Measurements from ENCODE around the gene ZFP1. TPM values are rescaled to one million over a fixed set of nuclear protein-coding genes. Genes with fewer than 3 reads are reported as not detected.
A peak's percentile ranks its signal among the peaks of the same experiment; 100 is the strongest.

Gene ZFP1
- 10 to 100 TPM; 11.7 to 15.2 (median 12.9) TPM for polyA plus RNA-seq (ENCODE audit: insufficient read length in 10 of 10)
- long read RNA-seq, donor 1, partial matches to known transcripts, result 0 of 3 reads
- long read RNA-seq, donor 1, other reads (novel, unspliced or antisense), result 0 of 3 reads
- long read RNA-seq, donor 2, partial matches to known transcripts, result 0 of 5 reads
- long read RNA-seq, donor 2, other reads (novel, unspliced or antisense), result 0 of 5 reads
- long read RNA-seq, donor 3, result 0 reads
- long read RNA-seq, donor 4, partial matches to known transcripts, result 0 of 1 reads
- long read RNA-seq, donor 4, other reads (novel, unspliced or antisense), result 0 of 1 reads
- long read RNA-seq, donor 5, partial matches to known transcripts, result 0 of 3 reads
- long read RNA-seq, donor 5, other reads (novel, unspliced or antisense), result 0 of 3 reads
- long read RNA-seq, donor 6, transcript ZFP1-209 (4 exons, 1,457 nt), result major isoform, 5 of 5 reads
- long read RNA-seq, donor 6, partial matches to known transcripts, result 0 of 5 reads
- long read RNA-seq, donor 6, other reads (novel, unspliced or antisense), result 0 of 5 reads
- long read RNA-seq, donor 7, partial matches to known transcripts, result 0 of 2 reads
- long read RNA-seq, donor 7, other reads (novel, unspliced or antisense), result 0 of 2 reads
- long read RNA-seq, donor 8, partial matches to known transcripts, result 0 of 2 reads
- long read RNA-seq, donor 8, other reads (novel, unspliced or antisense), result 0 of 2 reads
- long read RNA-seq, donor 9, result 0 reads

DNA sequence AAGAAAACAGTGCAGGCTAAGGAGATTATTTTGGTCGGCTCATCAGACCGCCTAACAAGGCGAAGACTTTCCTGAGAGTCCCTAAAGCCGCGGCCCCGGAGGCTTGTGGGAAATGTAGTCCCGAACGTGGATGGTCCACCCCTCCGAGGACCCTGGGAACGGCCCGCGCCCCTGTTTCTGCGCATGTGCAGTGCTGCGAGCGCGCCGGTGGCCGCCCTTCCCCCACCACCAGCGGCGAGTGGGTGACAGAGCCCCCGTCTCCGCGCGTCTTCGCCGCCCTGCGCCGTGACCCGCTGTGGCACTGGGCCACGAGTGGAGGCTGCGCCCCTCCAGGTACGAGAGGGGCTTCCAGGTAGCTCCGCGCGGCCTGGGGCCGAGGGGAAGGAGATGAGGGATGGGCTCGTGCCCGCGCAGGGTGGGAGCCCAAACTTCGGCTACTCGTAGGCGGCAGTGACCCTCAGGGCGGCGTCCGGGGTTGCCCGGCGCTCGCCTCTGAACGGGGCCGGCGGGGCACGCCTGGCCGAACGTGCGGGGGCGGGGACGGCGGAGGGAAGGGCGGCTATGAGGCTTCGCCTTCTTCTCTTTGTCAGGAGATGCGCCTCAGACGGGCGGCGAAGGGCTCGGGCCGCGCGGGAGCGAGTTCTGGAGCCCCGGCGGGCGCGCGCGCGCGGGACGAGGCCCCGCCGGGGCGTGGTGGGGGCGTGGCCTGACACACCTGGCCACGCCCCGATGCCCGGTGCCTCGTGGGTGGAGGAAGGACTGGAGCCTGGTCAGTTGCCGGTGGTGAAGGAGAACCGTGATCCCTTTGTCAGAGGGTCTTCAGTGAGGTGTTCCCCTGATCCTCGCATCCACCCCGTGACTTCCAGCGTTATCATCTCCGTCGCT, at the start of gene ZFP1:
Gene ZFP1, plus strand, starts transcription at position 214 of the 885 bp plus-strand sequence. CDS start 4,428 bp downstream, outside the sequence.
- peak; percentile 93 to 97 (median 96) for DNase-seq

DNA sequence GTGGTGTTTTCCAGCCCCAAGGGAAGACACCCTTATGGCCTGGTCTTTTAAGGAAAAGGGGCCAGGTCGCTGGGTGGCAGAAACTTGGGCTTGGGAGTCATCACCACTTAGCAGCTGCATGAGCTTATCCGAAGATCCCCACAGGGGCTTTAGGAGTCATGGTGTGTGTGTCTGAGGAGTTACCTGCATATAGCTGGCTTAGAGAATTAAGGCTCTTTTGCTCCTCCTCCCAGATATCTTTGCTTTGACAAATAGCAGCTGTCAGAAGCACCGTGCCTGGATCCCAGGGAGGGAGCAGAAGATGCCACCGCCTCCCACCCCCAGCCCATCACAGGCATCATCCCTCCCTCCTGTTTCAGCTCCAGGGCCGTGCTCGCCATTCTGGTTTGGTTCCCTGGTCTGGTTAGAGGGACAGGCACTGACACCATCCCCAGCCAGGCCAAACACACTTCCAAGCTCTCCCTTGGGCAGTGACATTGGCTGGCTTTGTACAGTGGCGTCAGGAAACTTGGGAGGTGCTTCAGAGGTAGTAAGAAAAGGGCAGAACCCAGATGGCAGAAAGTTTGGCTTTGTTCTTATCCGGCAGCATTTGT, 49.2 kb upstream of the ZFP1 start:
- no peak for DNase-seq

- DNase-seq, result peak in 1 of 3 donors; percentile 41
These were observed 48.4 kb upstream of the ZFP1 start for GRCh38 chr16:75099738-75100602.

DNA sequence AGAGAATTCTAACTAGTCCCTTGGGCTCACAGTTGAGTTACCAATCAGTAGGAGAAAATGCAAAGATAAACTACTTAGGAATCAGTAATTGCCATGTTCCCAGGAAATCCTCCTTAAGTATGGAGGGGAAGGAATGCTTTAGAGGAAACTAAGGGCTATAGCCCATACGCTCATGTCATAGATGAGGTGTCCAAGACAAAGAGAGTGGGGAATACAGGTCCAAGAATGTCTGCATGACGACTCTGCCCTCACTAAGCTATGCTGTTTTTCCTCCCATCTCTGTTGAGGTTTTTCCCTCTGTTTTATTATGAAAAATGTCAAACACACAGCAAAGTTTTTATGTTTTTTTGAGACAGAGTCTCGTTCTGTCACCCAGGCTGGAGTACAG, 47.7 kb upstream of the ZFP1 start:
- no peak for DNase-seq

DNA sequence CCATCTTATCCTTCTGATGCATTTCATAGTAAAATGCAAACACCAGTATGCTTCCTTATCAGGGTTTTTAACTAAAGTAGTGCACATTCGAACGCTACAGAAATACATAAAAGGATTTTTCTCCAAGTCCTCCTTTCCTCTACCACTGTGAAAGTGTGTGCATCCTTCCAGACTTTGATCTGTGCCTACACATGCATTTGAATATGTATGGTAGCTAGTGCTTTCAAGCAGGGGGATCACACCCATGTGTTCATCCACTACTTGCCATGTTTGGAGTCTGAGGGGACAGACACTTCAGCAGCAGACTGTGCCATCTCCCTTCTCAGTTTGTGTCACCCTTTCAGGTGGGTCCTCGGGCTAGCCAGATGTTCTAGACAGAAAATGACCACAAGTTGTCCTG, 46.7 kb upstream of the ZFP1 start:
- DNase-seq, result no peak

GRCh38 chr16:75102595-75102994, 45.7 kb upstream of the ZFP1 start:
- DNase-seq, result no peak

DNA sequence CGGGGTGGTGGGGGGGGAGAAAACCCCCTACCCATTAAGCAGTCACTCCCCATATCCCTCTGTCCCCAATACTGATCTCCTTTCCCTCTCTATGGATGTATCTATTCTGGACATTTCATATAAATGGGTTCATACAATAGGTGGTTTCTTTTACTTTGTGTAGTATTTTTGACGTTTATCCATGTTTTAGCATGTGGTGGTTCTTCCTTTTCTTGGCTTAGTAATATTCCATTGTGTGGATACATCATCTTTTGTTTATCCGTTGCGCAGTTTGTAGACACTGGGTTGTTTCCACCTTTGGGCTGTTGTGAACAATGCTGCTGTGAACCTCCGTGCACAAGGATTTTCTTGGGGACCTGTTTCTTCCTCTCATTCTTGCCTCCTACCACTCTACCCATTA, 44.3 kb upstream of the ZFP1 start:
- no peak for DNase-seq

DNA sequence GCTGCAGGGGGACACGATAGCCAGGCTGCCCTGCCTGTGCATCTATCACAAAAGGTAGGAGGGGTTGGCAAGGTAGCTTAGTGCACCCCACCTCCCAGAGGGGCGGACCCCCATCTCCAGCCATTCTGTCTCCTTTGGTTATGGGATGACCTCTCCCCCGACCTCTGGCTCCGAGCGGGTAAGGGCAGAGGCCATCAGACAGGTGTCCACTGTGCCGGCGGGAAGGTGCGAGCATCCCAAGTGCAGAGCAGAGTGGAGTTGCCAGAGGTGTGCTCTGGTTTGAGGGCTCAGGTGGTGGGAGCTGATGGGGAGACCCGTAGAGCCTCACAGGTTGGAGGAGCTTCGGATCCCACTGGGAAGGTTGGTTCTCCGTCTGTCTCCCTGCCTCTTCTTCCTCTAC, 43.5 kb upstream of the ZFP1 start:
- DNase-seq, result no peak

GRCh38 chr16:75105306-75106061, 42.8 kb upstream of the ZFP1 start:
- DNase-seq, result peak in 1 of 3 donors; percentile 41

DNA sequence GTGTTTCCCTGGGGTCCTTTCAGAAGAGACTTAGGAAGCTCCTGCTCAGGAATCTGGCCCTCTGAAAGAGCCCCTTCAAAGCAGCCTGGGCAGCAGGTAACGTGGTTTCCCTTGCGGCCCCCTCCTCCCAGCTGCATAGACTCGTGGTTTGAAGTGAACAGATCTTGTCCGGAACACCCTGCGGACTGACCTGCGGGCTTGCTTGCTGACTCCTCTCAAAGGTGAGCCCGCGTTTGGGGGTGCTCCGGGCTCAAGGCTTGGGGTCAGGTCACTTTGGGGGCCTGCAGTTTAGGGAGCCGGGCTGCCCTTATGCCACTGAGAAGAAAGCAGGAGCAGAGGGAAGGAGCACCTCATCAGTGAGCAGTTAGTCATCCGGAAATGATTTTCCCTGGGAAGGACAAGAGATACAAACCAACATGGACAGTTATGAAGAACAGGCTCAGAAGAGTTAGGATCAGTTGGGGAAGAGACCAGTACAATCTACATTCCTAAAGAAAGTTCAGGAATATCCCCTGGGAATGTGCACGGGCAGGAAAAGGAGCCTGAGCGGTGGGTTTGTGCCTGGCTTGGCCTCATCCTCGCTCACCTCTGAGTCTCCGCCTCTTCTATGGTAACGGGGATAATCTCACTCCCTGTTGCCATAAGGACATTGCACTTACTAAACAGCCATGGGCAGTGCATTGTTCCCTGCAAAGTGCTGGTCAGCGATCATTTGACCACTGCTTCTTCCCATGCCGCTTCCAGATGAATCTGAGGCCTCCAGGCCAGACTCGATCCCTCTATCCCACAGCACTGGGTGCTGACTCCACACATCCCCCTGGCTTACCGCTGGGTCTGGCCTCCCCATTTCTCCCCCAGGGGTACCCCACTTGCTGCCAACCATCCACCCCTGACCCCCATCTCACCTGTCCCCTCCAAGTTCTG, 41.7 kb upstream of the ZFP1 start:
- no peak for DNase-seq

- DNase-seq, result no peak
These were observed 40.8 kb upstream of the ZFP1 start for GRCh38 chr16:75107505-75107904.

DNA sequence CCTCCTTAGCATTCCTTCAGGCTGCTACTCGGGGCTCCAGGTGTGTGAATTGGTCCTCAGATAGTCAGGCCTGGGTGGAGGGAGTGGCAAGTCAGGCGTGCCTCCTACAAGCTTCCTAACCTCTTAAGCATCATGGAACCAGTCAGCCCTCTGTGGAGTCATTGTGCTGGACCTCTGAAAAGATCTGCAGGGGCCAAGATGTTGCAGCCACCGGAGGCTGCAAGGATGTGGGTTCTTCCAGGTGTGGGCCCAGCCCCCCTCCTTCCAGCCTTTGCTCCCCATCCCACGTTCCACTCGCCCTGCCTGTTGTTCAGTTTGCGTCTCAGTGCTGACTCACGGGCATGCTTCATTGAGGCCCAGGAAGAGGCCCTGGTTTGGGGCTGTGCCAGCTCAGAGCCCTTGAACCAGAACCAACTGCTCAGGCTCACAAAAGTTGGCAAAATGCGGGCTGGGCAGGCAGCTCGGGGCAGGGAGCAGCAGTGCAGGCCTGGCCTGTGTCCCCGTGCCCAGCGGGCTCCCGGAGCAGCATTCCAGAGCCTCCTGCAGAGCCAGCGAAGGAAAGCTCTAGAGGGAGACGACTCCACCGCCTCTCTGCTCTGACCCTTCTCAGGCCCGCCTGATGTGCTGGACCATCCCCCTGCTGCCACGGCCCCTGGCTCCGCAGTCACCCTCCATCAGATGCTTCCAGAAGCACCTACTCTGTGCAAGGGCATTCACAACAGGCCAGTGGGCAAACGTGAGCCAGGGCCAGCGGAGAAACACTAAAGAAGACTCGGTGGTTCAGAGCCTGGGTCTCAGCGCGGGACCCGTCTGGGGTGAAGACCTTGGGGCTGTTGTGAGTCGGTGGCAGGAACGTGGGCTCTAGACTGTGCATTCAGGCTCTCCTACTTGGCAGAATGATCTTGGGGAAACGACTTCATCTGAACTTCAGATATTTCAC, 39.3 kb upstream of the ZFP1 start:
- DNase-seq, result peak; percentile 54 to 76 (median 73)

DNA sequence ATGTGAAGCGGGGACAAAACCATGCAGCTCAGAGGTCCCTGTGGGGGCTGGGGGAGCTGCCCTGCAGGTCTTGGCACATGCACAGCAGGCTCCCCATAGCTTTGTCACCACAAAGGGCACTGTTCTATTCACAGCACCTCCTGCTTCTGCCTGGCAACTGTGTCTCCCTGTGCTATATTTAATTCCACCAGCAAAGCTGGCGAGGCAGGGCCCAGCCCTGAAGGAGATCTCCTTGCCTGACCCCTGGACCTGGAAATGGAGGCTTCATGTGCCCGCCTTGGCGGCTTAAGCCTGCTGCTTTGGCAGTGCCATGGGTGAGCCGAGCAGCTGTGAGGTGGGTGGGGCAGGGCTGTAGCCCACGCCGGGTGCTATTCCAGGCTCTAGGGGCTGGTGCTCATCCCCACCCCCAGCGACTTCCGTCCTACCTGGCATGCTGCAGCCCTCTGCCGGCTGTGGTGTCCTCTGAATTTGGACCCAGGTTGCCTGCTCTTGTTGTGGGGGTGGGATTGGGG, 38.5 kb upstream of the ZFP1 start:
- peak; percentile 63 to 67 (median 65) for DNase-seq

- DNase-seq, result peak; percentile 90 to 98 (median 92)
These were observed 37.4 kb upstream of the ZFP1 start for GRCh38 chr16:75110637-75111513.

- no peak for DNase-seq
These were observed 36.8 kb upstream of the ZFP1 start for GRCh38 chr16:75111514-75111940.
